Measurements from ENCODE around the gene RIN3.

The RIN3 gene

DNA sequence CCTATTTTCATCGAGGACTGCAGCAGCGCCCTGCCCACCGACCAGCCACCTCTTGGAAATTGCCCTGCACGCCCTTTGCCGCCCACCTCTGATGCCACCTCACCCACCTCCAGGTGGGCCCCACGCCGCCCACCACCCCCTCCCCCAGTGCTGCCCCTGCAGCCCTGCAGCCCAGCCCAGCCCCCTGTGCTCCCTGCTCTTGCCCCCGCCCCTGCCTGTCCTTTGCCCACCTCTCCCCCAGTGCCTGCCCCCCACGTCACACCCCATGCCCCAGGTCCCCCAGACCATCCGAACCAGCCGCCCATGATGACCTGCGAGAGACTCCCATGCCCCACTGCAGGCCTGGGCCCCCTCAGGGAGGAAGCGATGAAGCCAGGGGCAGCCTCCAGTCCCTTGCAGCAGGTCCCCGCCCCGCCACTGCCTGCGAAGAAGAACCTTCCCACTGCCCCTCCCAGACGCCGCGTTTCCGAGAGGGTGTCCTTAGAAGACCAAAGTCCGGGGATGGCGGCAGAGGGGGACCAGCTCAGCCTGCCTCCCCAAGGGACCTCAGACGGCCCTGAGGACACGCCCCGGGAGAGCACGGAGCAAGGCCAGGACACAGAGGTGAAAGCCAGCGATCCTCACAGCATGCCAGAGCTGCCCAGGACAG, 138.3 kb downstream of the RIN3 start:
- DNase-seq = no peak

DNA sequence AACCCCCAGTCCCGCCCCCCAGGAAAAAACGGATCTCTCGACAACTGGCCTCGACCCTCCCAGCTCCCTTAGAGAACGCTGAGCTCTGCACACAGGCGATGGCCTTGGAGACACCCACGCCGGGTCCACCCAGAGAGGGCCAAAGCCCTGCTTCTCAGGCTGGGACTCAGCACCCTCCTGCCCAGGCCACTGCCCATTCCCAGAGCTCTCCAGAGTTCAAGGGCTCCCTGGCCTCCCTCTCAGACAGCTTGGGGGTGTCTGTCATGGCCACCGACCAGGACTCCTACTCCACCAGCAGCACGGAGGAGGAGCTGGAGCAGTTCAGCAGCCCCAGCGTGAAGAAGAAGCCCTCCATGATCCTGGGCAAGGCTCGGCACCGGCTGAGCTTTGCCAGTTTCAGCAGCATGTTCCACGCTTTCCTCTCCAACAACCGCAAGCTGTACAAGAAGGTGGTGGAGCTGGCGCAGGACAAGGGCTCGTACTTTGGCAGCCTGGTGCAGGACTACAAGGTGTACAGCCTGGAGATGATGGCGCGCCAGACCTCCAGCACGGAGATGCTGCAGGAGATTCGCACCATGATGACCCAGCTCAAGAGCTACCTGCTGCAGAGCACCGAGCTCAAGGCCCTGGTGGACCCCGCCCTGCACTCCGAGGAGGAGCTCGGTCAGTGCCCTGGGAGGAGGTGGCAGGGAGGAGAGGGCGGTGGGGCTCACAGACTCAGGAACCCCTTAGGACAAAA, 139.0 kb downstream of the RIN3 start:
- no peak for DNase-seq

GRCh38 chr14:92653162-92653651, 139.6 kb downstream of the RIN3 start:
- DNase-seq = no peak

- DNase-seq = no peak
Observed at GRCh38 chr14:92654239-92654901, 140.8 kb downstream of the RIN3 start.

DNA sequence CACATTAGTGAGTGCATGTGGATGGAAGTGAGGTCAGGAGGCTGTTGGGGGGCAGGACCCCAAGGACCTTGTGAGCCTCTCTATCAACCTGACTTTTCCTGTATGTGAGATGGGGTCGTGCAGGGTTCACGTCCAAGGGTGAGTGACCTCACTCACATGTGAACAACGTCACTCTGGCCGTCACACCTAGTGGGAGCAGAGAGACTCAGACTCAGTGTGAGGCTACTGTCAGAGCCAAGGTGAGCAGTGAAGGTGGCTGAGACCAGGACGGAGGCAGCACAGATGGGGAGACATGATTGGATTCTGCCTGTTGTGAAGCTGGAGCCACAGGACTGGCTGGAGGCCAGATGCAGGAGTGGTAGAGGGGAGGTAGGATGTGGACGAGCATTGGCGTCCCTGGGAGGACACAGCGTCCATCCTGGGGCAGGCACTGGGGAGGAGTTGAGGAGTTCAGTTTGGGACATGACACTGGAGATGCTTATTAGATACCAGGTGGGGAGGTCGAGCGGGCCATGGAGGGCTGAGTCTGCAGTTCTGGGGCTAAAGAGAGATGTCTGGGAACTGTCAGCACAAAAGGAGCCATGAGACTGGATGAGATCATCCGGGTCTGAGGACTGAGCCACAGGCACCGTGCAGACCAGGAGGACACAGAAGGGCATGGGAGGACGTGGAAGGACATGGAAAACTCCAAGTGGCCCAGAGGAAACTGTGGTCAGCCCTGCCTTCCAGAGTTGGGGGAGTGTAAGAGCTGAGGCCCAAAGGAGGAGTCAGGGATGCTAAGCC, 142.0 kb downstream of the RIN3 start:
- DNase-seq = no peak

- DNase-seq = no peak
Observed at GRCh38 chr14:92656306-92657081, 142.9 kb downstream of the RIN3 start.

DNA sequence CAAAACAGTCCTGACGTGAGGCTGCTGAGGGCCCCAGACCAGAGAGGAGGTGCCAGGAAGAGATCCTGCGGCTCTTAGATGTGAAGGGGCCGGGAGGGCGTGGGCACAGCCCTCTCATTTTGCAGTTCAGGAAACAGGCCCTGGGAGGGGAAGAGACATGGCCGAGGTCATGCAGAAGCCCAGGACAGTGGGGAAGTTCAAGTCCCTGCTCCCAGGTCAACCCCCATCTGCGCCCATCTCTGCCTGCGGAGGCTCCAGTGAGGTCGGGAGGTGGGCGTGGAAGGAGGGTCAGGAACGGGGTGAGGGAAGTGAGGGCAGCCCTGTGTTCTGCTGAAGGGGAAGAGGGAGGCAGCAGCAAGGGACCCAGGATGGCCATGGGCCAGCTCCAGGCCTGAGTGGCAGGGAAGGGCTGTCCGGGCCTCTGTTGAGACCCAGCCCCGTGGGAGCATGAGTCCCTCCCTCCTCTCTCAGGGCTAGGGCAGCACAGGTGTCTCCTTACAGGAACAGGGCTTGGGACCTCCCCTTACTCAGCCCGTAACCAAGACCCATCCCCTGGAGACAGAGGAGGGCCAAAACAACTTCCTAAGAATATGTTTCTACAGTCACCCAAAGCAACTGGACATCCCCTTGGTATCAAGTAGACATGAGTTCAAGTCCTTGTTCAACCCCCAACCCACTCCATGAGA, 144.0 kb downstream of the RIN3 start:
- no peak for DNase-seq

- DNase-seq = no peak
Observed at GRCh38 chr14:92658160-92658559, 144.6 kb downstream of the RIN3 start.

DNA sequence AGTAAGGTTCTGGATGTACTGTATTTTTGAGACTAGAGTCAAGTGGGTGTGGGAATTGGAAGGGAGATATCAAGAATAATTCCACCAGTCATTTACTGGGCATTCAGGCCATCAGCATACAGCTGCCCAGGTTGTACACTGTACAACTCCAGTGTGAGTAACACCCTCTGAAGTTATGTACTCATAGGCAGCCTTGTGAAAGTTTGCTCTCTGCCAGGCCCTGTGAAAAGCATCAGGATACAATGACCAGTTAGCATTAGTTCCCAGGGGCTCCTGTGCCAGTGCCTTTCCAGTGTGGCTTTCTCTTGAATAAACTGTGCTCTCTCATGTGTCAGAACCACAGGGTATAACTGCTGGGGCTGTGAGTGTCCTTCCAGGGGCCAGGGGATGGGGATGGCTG, 145.1 kb downstream of the RIN3 start:
- DNase-seq = no peak

- DNase-seq = no peak
Observed at GRCh38 chr14:92659765-92660561, 146.4 kb downstream of the RIN3 start.

- DNase-seq = no peak
Observed at GRCh38 chr14:92660571-92660970, 147.0 kb downstream of the RIN3 start.

- no peak for DNase-seq
Observed at GRCh38 chr14:92663049-92663448, 149.5 kb downstream of the RIN3 start.

DNA sequence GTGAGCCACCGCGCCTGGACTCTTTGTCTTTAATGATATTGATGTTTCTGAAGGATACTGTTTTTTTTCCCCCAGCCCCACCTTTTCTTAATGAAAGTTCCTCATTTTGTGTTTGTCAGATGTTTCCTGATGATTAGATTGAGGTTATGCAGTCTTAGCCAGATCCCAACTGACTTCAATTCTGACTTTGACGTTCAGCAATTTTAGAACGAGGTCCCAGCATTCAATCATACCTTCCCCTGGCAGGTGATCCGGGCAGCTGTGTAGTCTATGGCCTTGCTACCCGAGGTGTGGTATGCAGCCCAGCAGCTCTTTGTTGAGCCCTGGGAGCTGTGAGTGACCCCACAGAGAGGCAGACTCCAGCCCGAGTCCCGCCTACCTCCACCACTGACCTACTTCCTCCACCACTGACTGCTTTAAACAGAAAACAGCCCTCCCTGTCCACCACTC, 152.1 kb downstream of the RIN3 start:
- no peak for DNase-seq

DNA sequence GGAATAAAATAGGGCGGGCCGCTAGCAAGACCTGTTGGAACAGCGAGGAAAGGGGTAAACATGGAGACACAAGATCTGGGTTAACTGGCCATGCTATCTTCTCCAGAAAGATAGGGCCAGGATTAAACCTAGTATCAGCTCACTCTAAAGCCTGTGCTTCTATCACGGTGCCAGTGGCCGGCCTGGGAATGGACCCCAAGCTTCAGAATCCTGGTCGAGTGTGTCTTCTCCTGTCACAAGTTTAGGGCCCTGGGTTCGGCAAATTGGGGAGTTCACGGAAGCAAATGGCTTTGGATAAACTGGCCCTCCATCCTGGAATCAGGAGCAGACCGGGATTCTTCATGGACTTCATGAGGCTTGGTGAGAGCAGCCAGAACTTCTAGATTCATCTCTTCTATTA, 152.7 kb downstream of the RIN3 start:
- DNase-seq = no peak

- DNase-seq = no peak
Observed at GRCh38 chr14:92668276-92668973, 154.8 kb downstream of the RIN3 start.

GRCh38 chr14:92670160-92670559, 156.6 kb downstream of the RIN3 start:
- no peak for DNase-seq

DNA sequence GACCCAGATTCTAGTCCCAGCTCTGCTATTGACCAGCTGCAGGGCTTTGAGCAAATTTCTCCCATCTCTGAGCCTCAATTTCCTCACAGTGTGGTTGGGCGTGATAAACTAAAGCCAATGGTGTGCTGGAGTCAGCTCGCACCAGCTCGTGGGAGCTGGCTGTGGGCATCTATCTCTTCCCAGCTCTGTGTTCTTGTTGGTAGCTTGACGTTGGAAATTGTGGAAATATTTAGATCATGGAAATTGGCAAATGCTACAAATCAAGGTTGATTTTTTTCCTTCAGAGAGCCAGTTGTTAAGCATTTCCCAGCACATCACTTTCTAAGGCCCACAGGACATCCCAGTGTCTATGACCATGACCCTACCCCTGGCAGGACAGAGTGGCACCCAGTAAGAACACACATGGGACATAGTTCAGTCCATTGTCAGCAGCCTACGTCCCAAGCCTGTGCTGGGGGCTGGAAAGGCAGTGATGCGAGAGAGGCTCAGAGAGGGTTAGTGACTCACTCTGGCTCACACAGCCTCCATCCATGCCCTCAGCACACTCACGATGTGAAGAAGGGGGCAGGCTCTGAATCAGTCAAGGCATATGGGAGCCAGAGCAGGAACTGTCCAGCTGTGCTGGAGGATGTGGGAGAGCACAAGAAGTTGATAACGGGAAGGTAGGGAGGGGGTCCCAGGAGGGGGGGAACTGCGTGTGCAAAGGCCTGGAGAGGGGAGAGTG, 157.2 kb downstream of the RIN3 start:
- no peak for DNase-seq

GRCh38 chr14:92673601-92674150, 160.1 kb downstream of the RIN3 start:
- DNase-seq = no peak

DNA sequence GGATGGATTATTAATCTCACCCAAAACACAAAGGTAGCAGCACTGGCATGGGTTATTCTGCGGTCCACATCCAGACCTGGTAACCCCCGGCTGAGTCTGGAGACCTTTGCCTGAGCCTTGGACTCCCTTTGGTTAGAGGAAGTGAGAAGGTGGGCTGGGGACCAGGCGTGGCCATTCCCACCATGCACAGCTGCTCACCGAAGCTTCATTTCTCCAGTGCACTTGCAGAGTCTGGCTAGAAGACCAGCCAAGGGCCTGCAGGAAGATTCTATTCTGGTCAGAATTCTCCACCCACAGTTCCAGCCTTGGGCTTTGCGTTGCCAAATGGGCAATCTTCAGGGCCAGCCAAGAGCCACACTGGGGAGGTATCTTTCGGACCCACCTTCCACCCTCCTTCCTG, 161.8 kb downstream of the RIN3 start:
- no peak for DNase-seq

Measured in activated gamma-delta T cell (primary cell).